Measurements from ENCODE around the gene KRT74.

DNA sequence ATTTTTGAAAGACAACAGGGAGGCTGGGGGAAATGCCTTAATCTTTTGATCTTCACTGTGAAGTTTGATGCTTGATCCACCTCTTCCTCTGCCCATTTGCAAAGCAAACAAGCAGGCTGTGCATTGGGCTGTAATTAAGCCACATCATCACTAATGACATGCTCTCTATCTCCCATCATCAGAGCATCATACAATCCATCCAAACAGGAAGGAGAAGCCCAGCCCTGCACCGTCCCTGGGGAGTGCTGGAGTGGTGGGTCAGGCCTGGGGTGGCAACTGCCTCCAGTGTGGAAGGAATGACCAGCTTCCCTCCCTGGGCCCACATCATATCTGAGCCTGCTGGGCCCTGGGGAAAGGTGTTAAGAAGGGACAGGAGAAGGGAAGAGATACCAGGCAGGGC lies 6.9 kb upstream of the KRT74 start:
- TF ChIP-seq EZH2 (IDR thresholded peaks at IDR 0.05; ENCODE audit: insufficient read depth, poor library complexity, severe bottlenecking) = no peak
- no peak for TF ChIP-seq EZH2phosphoT487 (IDR thresholded peaks at IDR 0.05; ENCODE audit: insufficient read depth, low read depth)
